ENCODE measurements around the gene FCSK. TPM values are rescaled to one million over a fixed set of nuclear protein-coding genes. Genes with fewer than 3 reads are reported as not detected.

Gene FCSK
- total and polyA plus RNA-seq, 4 donors = 12.0 to 24.1 (median 14.2) TPM

DNA sequence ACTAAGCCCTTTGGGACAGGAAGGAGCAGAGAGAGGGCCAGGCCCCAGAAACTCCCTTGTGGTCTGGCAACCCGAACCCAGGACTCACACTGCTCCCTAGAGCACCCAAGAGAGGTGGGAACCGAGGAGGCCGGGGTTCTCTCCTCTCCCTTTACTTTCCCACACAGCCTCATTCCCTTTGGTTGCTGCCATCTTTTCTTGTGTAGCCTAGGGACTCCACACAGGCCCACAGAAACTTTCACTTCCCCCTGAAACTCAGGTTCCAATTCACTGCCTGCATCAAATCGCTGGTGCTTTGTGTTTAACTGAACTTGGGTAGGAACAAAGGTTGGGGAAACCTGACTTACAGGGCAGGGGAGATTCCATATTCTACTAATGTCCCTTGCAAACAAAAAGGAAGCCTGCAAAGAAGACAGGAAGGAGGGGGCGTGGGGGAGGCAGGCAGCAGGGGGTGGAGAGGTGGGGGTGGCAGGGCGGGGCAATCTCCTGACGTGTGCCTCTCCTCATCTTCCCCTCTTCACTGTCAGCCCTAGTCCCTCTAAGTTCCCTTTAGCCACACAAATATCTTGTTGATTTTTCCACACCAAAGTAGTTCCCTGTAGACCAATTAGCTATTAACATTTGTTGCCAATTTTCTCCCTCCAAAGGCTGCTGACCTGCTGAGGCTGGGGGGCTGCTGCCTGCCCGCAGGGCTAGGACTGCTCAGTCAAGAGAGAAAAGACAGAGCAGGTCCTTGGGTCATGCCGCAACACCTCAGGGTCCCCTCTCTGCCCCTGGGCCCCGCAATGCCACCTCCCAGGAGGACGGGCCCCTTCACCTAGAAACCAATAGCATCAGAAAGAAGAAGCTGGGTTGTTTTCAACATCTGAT lies 23.5 kb upstream of the FCSK start:
- ATAC-seq (ENCODE audit: insufficient read depth, low FRiP score) = no peak
- H3K4me1 ChIP-seq (ENCODE audit: control insufficient read depth in 5 of 5, insufficient read depth in 5 of 5, low read length in 5 of 5) = peaks cover 44 to 76% (median 51%) of the 10 kb centered on the region in 5 donors
- H3K9me3 ChIP-seq (ENCODE audit: control insufficient read depth in 4 of 4, insufficient read depth in 3 of 4, low read length in 3 of 4) = no peaks in the 10 kb centered on the region
- no peak overlapping the region for H3K4me3 ChIP-seq
- DNase-seq = peak; percentile 37 to 61 (median 54)
- 29 to 45% methylated on average over 8 to 11 of the region's 11 CpGs for WGBS, 2 donors
- no peaks in the 10 kb centered on the region for H3K27me3 ChIP-seq (ENCODE audit: control insufficient read depth in 3 of 3, insufficient read depth in 3 of 3, low read length in 2 of 3)
- H3K9ac ChIP-seq (ENCODE audit: insufficient read depth in 1 of 2, low read length in 2 of 2) = peak overlapping the region in 1 of 2 donors; percentile 3
- peak overlapping the region; percentile 36 to 88 for H3K27ac ChIP-seq (ENCODE audit: low read depth in 1 of 2, low read length in 1 of 2)
- H3K36me3 ChIP-seq (ENCODE audit: control insufficient read depth in 4 of 4, insufficient read depth in 4 of 4, low read length in 4 of 4) = peaks cover 0 to 13% (median 6%) of the 10 kb centered on the region in 4 donors
- TF ChIP-seq, protein P1, sequence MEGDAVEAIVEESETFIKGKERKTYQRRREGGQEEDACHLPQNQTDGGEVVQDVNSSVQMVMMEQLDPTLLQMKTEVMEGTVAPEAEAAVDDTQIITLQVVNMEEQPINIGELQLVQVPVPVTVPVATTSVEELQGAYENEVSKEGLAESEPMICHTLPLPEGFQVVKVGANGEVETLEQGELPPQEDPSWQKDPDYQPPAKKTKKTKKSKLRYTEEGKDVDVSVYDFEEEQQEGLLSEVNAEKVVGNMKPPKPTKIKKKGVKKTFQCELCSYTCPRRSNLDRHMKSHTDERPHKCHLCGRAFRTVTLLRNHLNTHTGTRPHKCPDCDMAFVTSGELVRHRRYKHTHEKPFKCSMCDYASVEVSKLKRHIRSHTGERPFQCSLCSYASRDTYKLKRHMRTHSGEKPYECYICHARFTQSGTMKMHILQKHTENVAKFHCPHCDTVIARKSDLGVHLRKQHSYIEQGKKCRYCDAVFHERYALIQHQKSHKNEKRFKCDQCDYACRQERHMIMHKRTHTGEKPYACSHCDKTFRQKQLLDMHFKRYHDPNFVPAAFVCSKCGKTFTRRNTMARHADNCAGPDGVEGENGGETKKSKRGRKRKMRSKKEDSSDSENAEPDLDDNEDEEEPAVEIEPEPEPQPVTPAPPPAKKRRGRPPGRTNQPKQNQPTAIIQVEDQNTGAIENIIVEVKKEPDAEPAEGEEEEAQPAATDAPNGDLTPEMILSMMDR (IDR thresholded peaks at IDR 0.05; ENCODE audit: control extremely low read depth, extremely low read depth) = no peak

DNA sequence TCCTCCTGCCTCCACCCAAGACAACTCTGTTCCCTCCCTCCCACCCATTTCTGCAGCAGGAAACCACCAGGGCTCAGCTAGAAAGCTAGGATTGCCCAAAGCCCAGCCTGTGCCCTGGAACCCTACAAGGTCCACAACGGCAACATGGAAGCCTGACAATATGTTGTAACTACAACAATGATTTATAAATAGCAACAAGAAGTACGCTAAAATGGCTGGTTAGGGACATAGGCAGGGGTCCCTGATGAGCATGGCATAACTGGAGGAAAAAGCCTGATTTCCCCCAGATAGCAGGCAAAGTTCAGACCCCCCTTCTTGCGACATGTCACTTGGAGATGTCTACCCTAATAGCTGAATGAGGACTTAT lies 22.1 kb upstream of the FCSK start:
- TF ChIP-seq, protein P1 (IDR thresholded peaks at IDR 0.05; ENCODE audit: control extremely low read depth, extremely low read depth) = no peak
- 25 to 38% methylated on average over 3 of the region's 3 CpGs for WGBS, 2 donors
- Histone ChIP-seq H3K9me3 (ENCODE audit: control insufficient read depth in 4 of 4, insufficient read depth in 3 of 4, low read length in 3 of 4) (no peaks in the 10 kb centered on the region), H3K27ac (ENCODE audit: low read depth in 1 of 2, low read length in 1 of 2) (peak overlapping the region in 1 of 2 donors; percentile 83), H3K27me3 (ENCODE audit: control insufficient read depth in 3 of 3, insufficient read depth in 3 of 3, low read length in 2 of 3) (no peaks in the 10 kb centered on the region), H3K4me1 (ENCODE audit: control insufficient read depth in 5 of 5, insufficient read depth in 5 of 5, low read length in 5 of 5) (peaks cover 47 to 83% (median 55%) of the 10 kb centered on the region in 5 donors), H3K36me3 (ENCODE audit: control insufficient read depth in 4 of 4, insufficient read depth in 4 of 4, low read length in 4 of 4) (peaks cover 0 to 13% (median 6%) of the 10 kb centered on the region in 4 donors), H3K4me3 (no peak overlapping the region), H3K9ac (ENCODE audit: insufficient read depth in 1 of 2, low read length in 2 of 2) (no peak overlapping the region)
- peak in 2 of 3 donors; percentile 54 to 55 for DNase-seq
- no peak for ATAC-seq (ENCODE audit: insufficient read depth, low FRiP score)

DNA sequence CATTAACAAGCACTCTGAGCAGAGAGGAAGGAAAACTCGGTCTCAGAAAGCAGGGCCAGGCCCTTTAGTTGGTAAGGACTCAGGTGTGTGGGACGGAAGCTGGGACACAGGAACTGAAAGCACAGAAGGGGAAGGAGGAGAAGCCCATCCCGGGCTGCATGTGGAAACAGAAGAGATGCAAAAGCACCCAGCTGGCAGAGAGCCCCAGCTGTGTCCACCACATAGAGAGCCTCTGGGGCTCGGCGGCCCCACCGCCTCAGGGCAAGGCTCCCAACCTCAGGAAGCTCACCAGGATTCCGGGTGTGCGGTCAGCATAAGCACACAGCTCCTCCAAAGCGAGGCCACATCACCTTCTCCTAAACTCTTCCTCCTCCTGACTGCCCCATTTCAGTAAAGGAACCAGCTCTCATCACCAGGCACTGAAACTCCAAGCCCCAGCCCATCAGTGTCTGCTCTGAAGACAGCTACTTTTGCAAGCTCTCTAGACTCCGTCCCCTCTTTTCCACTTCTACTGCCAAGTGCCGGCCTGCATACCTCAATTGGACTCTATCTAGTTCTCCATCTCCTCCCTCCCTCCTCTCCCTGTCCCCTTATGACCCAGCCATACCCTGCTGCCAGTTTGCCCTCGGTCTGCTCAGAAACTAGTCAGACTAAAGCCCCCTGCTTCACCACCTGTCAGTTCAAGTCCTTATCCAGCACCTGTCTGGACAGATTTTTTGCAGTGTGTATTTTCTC lies 21.5 kb upstream of the FCSK start:
- Histone ChIP-seq H3K4me3 (no peak overlapping the region), H3K9ac (ENCODE audit: insufficient read depth in 1 of 2, low read length in 2 of 2) (no peak overlapping the region), H3K27ac (ENCODE audit: low read depth in 1 of 2, low read length in 1 of 2) (peak overlapping the region; percentile 10 to 83), H3K27me3 (ENCODE audit: control insufficient read depth in 3 of 3, insufficient read depth in 3 of 3, low read length in 2 of 3) (no peaks in the 10 kb centered on the region), H3K36me3 (ENCODE audit: control insufficient read depth in 4 of 4, insufficient read depth in 4 of 4, low read length in 4 of 4) (peaks cover 0 to 15% (median 6%) of the 10 kb centered on the region in 4 donors), H3K4me1 (ENCODE audit: control insufficient read depth in 5 of 5, insufficient read depth in 5 of 5, low read length in 5 of 5) (peaks cover 42 to 83% (median 51%) of the 10 kb centered on the region in 5 donors), H3K9me3 (ENCODE audit: control insufficient read depth in 4 of 4, insufficient read depth in 3 of 4, low read length in 3 of 4) (no peaks in the 10 kb centered on the region)
- TF ChIP-seq, protein P1 (IDR thresholded peaks at IDR 0.05; ENCODE audit: control extremely low read depth, extremely low read depth) = no peak
- WGBS, 2 donors = 31 to 36% methylated on average over 12 of the region's 12 CpGs
- ATAC-seq (ENCODE audit: insufficient read depth, low FRiP score) (no peak), DNase-seq (peak; percentile 44 to 61 (median 60))
